Measurements from ENCODE around the gene PRKCI.
"Not testable (repeated sequence)": the region's sequence is repeated elsewhere in the genome, so short reads cannot be mapped to it uniquely, and the experiment has no call there.

PRKCI gene

GRCh38 chr3:170343859-170344258, 121.6 kb downstream of the PRKCI start:
- not testable (repeated sequence) for DNase-seq (ENCODE audit: low read depth in 2 of 2)

- no peak for DNase-seq (ENCODE audit: low read depth in 2 of 2)
These were observed 122.7 kb downstream of the PRKCI start for GRCh38 chr3:170344971-170345370.

GRCh38 chr3:170346481-170347392, 124.5 kb downstream of the PRKCI start:
- DNase-seq (ENCODE audit: low read depth in 2 of 2): no peak

GRCh38 chr3:170350515-170351413, 128.5 kb downstream of the PRKCI start:
- DNase-seq (ENCODE audit: low read depth in 2 of 2): no peak

GRCh38 chr3:170352936-170353335, 130.7 kb downstream of the PRKCI start:
- DNase-seq (ENCODE audit: low read depth in 2 of 2): no peak

GRCh38 chr3:170353485-170353884, 131.3 kb downstream of the PRKCI start:
- DNase-seq (ENCODE audit: low read depth in 2 of 2): no peak

- DNase-seq (ENCODE audit: low read depth in 2 of 2): no peak
These were observed 132.5 kb downstream of the PRKCI start for GRCh38 chr3:170354760-170355159.

Data from stimulated activated CD8-positive, alpha-beta memory T cell treated with anti-CD3 and anti-CD28 coated beads, Interleukin-2, amount 100 ng/mL, for 1 hour (primary cell).